Motor neuron (in vitro differentiated cells): ENCODE results near the gene ZNF622. TPM values are rescaled to one million over a fixed set of nuclear protein-coding genes. Genes with fewer than 3 reads are reported as not detected.
A peak's percentile ranks its signal among the peaks of the same experiment; 100 is the strongest.

ENCODE experiments used
- ATAC-seq, 8 experiments: fragments of 200-7000 bp; cut with Tn5 transposase; replicated peaks in 6 of 8; 2 replicates each; pipeline ENCODE4 v1.8.0; 2021; ENCODE audit warnings: mild to moderate bottlenecking in 8 of 8, moderate library complexity in 8 of 8
- H3K27ac ChIP-seq, 2 donors: fragments of 250-450 bp; sonication (Bioruptor Pico); 2 replicates each; pipeline ENCODE4 v1.9.0; 2021; ENCODE audit warnings: antibody characterized with exemption in 2 of 2, mild to moderate bottlenecking in 2 of 2, moderate library complexity in 1 of 2
- H3K4me1 ChIP-seq, 2 donors: fragments of 250-450 bp; sonication (Bioruptor Pico); replicated peaks in 1 of 2; 2 replicates each; pipeline ENCODE4 v1.6.1; 2021; ENCODE audit warnings: antibody characterized with exemption in 2 of 2, mild to moderate bottlenecking in 2 of 2, moderate library complexity in 1 of 2
- H3K4me3 ChIP-seq, 5 donors: fragments of 250-450 bp; sonication (Bioruptor Pico); 2 replicates each; pipeline ENCODE4 v1.9.0; 2021; ENCODE audit warnings: antibody characterized with exemption in 5 of 5, mild to moderate bottlenecking in 5 of 5, moderate library complexity in 4 of 5
- WGBS, 10 experiments: fragments of 450-650 bp; shearing (Covaris generic); methylation state at CpG; one replicate each; pipeline ENCODE4 v1.0.0; 2022; 5-methylcytosine and 5-hydroxymethylcytosine counted together
- in situ Hi-C, 9 experiments: fragments of 400-800 bp; cut with MboI; loops; one replicate each; pipeline ENCODE4 v1.15.0; 2021; ENCODE audit warnings: low sequenced_read_pairs in 9 of 9, low pct_unique_long_range_greater_than_20kb in 2 of 9; ENCODE audit not compliant: unreplicated experiment in 9 of 9
- total RNA-seq, 8 experiments: library from RNA; unstranded; fragments of 300-600 nt; gene quantifications; 2 replicates each; pipeline versions ENCODE4 v1.2.3 to v1.2.4, GENCODE V29; 2022

ZNF622 gene
- total RNA-seq, 8 experiments from 2014 or later: 27.6 to 63.3 (median 53.9) TPM

DNA sequence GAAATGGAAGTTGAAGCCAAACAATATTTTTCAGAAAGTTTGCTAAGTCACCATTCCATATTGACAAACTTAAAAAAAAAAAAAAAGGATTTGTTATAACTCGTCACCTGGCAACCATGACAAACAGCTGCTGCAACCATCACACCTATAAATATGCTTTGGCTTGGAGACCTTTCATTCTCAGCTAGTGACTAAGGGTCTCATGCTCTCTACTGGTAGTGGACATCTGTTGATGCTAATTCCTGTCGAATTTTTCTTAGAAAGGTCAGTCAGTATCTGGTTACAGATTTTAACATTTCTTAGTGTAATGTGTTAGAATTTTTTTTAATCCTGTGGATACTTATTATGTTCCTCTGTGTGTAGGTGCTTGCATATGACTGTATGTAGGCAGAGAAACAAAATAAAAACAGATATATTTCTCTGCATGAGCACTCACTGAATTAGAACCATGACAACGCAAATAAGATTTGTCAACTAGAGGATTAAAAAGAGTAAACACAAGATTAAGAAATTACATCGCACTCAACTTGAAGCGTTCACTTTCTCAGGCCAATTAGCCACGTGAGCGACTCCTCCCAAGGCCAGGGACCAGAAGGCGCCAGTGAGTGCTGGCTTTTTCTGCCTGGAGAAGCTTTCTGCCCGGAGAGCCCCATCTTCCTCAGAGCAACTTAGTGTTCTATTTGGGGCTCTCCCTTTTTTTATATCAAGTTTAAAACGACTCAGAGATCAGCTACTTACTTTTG, 27.0 kb upstream of the ZNF622 start:
- ATAC-seq: peak in 4 of 8 experiments; percentile 54 to 92 (median 89)
- H3K27ac ChIP-seq: no peak overlapping the region
- in situ Hi-C loops: loop anchor here in 4 of 9 experiments (25.0 kb wide), 1 partner anchor 695 kb away; no protein-coding TSS in a partner anchor
- H3K4me1 ChIP-seq: peaks cover 0 to 4% of the 10 kb centered on the region in 2 donors
- no peak overlapping the region for H3K4me3 ChIP-seq
- WGBS, 10 experiments: 0 to 94% (median 67%) methylated on average over 3 to 9 of the region's 10 CpGs; no CpG with 5 or more reads in 1 of the 10 experiments

DNA sequence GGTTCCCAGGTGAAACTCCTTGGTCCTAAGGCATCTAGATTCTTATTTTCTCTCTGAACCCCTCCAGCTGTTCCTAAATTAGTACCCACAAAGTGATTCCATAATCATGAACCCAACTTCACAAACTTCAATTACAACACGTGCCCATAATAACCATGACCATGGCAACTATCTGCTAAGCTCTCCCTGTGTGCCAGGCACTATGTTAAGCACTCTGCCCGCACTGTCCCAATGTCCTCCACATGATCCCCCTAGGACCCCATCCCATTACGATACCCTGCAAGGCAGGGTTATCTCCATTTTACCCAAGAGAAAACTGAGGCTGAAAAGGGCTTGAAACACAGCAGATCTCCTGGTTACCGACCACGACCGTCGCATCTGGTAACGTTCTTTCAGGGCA, 25.3 kb upstream of the ZNF622 start:
- 50 to 100% (median 79%) methylated on average over 1 to 7 of the region's 8 CpGs; no CpG with 5 or more reads in 2 of the 10 experiments for WGBS, 10 experiments
- Histone ChIP-seq H3K27ac (no peak overlapping the region), H3K4me1 (peaks cover 0 to 4% of the 10 kb centered on the region in 2 donors), H3K4me3 (no peak overlapping the region)
- no peak for ATAC-seq
- in situ Hi-C loops: loop anchor here in 4 of 9 experiments (25.0 kb wide), 1 partner anchor 696 kb away; no protein-coding TSS in a partner anchor

DNA sequence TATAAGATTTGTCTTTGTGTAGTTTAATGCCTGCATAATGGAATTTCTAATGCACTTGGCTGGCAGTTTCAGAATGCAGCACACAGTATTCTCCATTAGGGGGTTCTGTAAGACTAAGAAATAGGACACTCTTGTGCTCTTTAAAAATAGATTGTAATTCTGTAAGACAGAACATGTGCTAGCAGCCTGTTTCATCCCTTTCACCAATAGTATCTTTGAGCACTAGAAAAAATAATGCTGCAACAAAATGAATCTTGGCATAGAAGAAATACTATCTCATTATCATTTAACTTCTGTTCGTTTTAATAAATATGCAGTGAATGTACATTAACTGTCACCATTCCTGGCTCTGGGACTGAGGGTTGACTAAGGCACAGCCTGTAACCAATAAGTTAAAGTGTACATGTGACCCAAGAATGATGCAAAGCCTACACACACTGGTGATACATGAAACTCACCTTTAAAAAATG, 23.8 kb upstream of the ZNF622 start:
- in situ Hi-C loops: loop anchor here in 4 of 9 experiments (10.0 to 25.0 kb wide), 2 partner anchors 175 to 698 kb away; no protein-coding TSS in a partner anchor
- ATAC-seq: peak; percentile 56 to 98 (median 92)
- Histone ChIP-seq H3K4me3 (no peak overlapping the region), H3K27ac (no peak overlapping the region), H3K4me1 (peaks cover 0 to 4% of the 10 kb centered on the region in 2 donors)
- 0 to 83% (median 9%) methylated on average over 1 of the region's 1 CpG; no CpG with 5 or more reads in 3 of the 10 experiments for WGBS, 10 experiments

DNA sequence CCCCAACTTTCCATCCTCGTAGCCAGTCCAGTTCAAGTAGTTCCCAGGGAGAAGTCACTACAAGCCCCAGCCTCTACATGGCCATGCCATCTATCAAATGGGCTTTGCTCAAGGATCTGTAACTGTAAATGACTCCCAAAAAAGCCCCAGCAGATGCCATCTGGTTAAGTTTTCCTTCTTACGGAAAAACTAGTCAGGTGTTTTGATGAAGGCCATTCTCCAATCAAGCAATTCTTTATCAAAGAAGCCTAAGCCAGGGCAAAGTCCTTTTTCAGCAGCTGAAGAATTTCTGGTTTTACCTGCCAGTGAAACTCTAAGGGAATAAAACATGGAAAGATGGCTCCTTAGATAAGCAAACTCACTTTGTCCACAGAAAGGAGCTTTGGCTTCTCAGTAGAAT, 21.9 kb upstream of the ZNF622 start:
- no peak for ATAC-seq
- no peak overlapping the region for H3K4me3 ChIP-seq
- H3K4me1 ChIP-seq: peaks cover 0 to 4% of the 10 kb centered on the region in 2 donors
- in situ Hi-C loops: loop anchor here in 4 of 9 experiments (10.0 to 25.0 kb wide), 2 partner anchors 177 to 700 kb away; no protein-coding TSS in a partner anchor
- 56 to 100% (median 80%) methylated on average over 1 to 2 of the region's 2 CpGs; no CpG with 5 or more reads in 2 of the 10 experiments for WGBS, 10 experiments
- no peak overlapping the region for H3K27ac ChIP-seq

DNA sequence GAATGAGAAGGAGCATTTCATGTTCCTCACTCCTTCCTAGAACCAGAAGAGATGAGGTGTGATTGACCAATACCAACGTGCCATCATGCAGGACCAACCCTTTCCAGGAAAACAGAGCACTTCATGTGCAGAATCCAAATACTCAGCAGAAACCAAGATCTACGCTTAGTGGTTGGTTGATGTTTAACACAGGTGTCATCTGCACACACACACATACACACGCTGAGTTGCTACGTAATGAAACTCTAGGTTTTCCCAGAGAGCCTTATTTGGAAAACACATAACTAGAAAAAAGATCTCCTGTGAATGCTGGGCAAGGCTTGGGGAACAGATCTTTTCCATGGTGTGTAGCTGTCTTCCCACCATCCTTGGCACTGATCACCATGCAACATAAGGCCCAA, 21.1 kb upstream of the ZNF622 start:
- 14 to 100% (median 84%) methylated on average over 1 to 4 of the region's 4 CpGs; no CpG with 5 or more reads in 2 of the 10 experiments for WGBS, 10 experiments
- H3K4me3 ChIP-seq: no peak overlapping the region
- in situ Hi-C loops: loop anchor here in 4 of 9 experiments (10.0 to 25.0 kb wide), 2 partner anchors 178 to 701 kb away; no protein-coding TSS in a partner anchor
- H3K4me1 ChIP-seq: peaks cover 0 to 4% of the 10 kb centered on the region in 2 donors
- no peak overlapping the region for H3K27ac ChIP-seq
- no peak for ATAC-seq

DNA sequence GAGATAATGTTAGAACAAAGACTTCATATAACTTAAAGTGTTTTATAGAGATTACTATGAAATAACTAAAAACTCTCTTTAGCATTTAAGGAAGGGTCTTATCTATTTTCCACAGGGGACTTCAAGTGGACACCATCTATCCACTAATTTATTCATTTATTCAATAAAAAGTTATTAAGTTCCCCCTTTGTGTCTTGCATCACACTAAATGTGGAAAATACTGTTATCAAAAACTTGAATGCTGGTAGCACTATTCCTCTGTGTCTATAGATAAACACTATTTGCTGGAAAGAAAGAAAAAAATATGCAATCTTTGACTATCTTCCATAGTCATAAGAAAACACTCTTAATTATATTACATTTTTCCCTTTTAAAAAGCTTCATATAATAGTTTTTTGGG, 20.1 kb upstream of the ZNF622 start:
- Histone ChIP-seq H3K4me1 (peaks cover 0 to 4% of the 10 kb centered on the region in 2 donors), H3K4me3 (no peak overlapping the region), H3K27ac (no peak overlapping the region)
- ATAC-seq: no peak
- in situ Hi-C loops: loop anchor here in 4 of 9 experiments (10.0 to 25.0 kb wide), 2 partner anchors 179 to 702 kb away; no protein-coding TSS in a partner anchor

DNA sequence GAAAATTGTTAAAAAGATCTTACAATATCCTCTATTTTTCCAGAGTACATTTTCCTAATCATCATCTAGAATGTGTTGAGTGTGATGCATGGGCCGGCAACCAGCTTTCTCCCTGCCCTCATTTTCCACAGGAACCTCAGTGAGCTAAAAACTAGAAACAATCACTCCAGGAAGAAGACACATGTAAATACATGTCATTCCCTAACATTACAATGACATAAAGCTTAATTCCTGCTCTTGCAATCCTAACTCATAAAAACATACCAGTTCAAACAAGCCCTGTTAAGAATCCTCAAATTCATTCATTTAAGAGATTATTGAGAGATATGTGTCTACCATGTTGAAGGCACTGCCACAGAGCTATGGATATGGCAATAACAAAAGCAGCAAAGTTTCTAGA, 18.5 kb upstream of the ZNF622 start:
- ATAC-seq: no peak
- no peak overlapping the region for H3K4me3 ChIP-seq
- 0 to 100% (median 83%) methylated on average over 1 of the region's 1 CpG; no CpG with 5 or more reads in 1 of the 10 experiments for WGBS, 10 experiments
- in situ Hi-C loops: loop anchor here in 4 of 9 experiments (10.0 to 25.0 kb wide), 2 partner anchors 181 to 703 kb away; no protein-coding TSS in a partner anchor
- H3K27ac ChIP-seq: no peak overlapping the region
- H3K4me1 ChIP-seq: no peaks in the 10 kb centered on the region

DNA sequence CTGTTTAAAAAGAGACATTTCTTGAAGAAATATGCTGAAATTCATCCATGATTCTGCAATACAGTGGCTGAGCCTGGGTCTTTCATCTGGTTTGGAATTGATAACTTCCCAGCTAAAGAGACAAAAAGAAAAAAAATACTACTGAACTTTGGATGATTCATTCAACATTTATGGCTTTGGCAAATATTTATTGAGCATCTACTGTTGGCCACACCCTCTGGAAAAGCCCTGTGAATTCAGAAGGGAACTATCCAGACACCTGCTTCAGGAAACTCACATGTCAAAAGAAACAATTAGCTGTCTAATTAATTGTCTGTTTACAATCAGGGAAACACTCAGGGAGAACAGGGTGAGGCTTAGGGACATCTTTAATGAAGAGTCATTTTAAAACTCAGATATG, 17.8 kb upstream of the ZNF622 start:
- Histone ChIP-seq H3K27ac (no peak overlapping the region), H3K4me1 (no peaks in the 10 kb centered on the region), H3K4me3 (no peak overlapping the region)
- in situ Hi-C loops: loop anchor here in 4 of 9 experiments (10.0 to 25.0 kb wide), 2 partner anchors 181 to 704 kb away; no protein-coding TSS in a partner anchor
- ATAC-seq: no peak

DNA sequence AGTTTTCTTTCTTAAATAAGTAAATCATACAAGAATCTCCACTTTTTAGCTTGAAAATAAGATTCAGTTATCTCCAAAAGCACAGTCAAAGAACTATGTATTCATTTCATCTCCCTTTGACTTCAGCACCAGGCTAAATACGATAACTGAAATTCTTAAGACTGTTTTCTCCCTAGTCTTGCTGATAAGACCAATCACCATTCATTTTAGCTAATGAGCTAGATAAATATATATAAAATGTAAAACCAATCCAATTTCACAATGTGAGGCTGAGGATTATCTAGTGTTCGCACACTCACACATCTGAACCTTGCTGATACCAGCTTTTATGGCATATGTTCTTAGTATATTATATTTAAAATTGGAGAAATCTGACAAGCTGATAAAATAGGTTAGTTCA, 17.3 kb upstream of the ZNF622 start:
- in situ Hi-C loops: loop anchor here in 4 of 9 experiments (10.0 to 25.0 kb wide), 2 partner anchors 182 to 704 kb away; no protein-coding TSS in a partner anchor
- no peaks in the 10 kb centered on the region for H3K4me1 ChIP-seq
- H3K27ac ChIP-seq: no peak overlapping the region
- WGBS, 10 experiments: 78 to 100% (median 86%) methylated on average over 1 to 2 of the region's 2 CpGs; no CpG with 5 or more reads in 3 of the 10 experiments
- no peak overlapping the region for H3K4me3 ChIP-seq
- ATAC-seq: no peak

DNA sequence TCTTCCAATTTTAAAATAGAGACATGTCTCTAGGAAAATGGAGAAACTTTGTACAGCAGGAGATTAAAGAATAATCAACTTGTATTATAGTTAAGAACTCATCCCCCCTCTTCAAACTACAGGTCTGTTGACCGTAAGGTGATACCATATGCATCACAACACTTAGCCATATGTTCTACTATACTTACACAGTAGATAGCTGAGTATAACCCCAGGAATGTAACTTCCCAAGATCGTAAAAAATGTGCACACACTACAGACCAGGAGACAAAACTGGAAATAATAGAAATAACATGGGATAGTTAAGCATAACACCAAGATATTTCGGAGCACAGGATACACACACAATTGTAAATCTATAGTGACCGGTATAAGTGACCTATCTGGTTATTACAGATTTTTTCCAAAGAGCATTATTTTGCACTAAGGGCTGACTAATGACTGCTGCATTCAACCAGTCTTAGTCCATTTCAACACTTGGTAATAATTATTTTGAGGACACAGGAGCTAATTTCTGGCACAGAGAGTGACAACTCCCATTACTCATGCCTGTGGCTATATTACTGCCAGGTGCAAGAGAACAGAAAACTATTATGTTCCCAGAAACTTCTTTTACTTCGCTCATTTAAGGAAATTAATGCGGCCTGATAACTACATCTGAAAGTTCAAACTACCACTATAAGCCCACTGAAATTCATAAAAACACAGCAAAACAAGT, 15.4 kb upstream of the ZNF622 start:
- no peak for ATAC-seq
- Histone ChIP-seq H3K4me1 (no peaks in the 10 kb centered on the region), H3K27ac (no peak overlapping the region), H3K4me3 (no peak overlapping the region)
- WGBS, 10 experiments: 29 to 100% (median 83%) methylated on average over 2 to 6 of the region's 6 CpGs
- in situ Hi-C loops: loop anchor here in 4 of 9 experiments (10.0 to 25.0 kb wide), 2 partner anchors 184 to 706 kb away; no protein-coding TSS in a partner anchor

DNA sequence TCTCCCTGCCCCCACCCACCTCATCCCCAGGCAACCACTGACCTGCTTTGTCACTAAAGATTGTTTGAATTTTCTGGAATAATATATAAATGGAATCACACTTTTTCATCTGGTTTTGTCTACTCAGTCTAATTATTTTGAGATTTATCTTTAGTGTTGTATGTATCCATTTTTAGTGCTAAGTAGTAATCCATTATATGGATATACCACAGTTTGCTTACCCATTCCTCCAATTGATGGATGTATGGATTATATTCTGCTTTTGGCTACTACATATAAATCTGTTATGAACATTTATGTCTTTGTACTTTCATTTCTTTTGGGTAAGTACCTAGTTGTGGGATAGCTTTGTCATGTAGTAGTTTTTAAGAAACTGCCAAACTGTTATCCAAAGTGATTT, 14.5 kb upstream of the ZNF622 start:
- no peak for ATAC-seq
- in situ Hi-C loops: loop anchor here in 4 of 9 experiments (10.0 to 25.0 kb wide), 2 partner anchors 185 to 707 kb away; no protein-coding TSS in a partner anchor
- H3K4me1 ChIP-seq: no peaks in the 10 kb centered on the region

DNA sequence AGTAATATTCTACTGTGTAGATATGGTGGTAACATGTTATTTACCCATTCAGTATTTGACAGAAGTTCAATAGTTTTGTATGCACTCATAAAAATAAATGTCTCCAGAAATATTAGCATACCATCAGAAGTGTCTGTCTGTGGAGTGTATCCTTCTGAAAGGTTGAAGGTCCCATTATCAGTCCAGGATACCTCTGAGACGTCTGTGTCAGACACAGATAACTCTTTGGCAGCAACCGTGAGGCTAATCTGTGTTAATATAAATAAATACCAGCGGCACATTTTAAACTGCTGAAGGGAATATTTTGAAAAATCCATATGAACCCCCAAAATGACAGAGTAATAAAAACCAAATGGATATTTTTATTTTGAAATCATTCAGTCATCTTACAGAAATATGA, 11.9 kb upstream of the ZNF622 start:
- 0 to 100% (median 81%) methylated on average over 1 to 3 of the region's 3 CpGs; no CpG with 5 or more reads in 5 of the 10 experiments for WGBS, 10 experiments
- no peak overlapping the region for H3K4me3 ChIP-seq
- ATAC-seq: no peak
- in situ Hi-C loops: loop anchor here in 4 of 9 experiments (25.0 kb wide), 1 partner anchor 710 kb away; no protein-coding TSS in a partner anchor
- H3K27ac ChIP-seq: no peak overlapping the region
- H3K4me1 ChIP-seq: no peaks in the 10 kb centered on the region

More for the DNA sequence above, 14.5 kb upstream of the ZNF622 start:
- Histone ChIP-seq H3K27ac (no peak overlapping the region), H3K4me3 (no peak overlapping the region)
